GM21515 (cell line): ENCODE results near the gene GFRA3.
"Not testable (repeated sequence)": the region's sequence is repeated elsewhere in the genome, so short reads cannot be mapped to it uniquely, and the experiment has no call there.

Experiments
- ATAC-seq: cut with Tn5 transposase; IDR thresholded peaks from one replicate; pipeline ENCODE4 v1.9.1; 2021; ENCODE audit not compliant: unreplicated experiment

The GFRA3 gene

GRCh38 chr5:138247800-138248199 is 26.6 kb downstream of the GFRA3 start:
- not testable (repeated sequence) for ATAC-seq

GRCh38 chr5:138246822-138247221 is 27.6 kb downstream of the GFRA3 start:
- no peak for ATAC-seq

GRCh38 chr5:138246334-138246733 is 28.1 kb downstream of the GFRA3 start:
- ATAC-seq = no peak

- ATAC-seq = no peak
Observed at GRCh38 chr5:138245717-138246116, 28.7 kb downstream of the GFRA3 start.

- ATAC-seq = no peak
Observed at GRCh38 chr5:138243794-138244193, 30.6 kb downstream of the GFRA3 start.

GRCh38 chr5:138241688-138242571 is 32.5 kb downstream of the GFRA3 start:
- ATAC-seq = no peak

GRCh38 chr5:138240650-138241385 is 33.6 kb downstream of the GFRA3 start:
- ATAC-seq = no peak

GRCh38 chr5:138238034-138238433 is 36.4 kb downstream of the GFRA3 start:
- no peak for ATAC-seq

- no peak for ATAC-seq
Observed at GRCh38 chr5:138234651-138235050, 39.8 kb downstream of the GFRA3 start.

- no peak for ATAC-seq
Observed at GRCh38 chr5:138233280-138233679, 41.1 kb downstream of the GFRA3 start.

GRCh38 chr5:138230981-138231589 is 43.3 kb downstream of the GFRA3 start:
- ATAC-seq = no peak

- no peak for ATAC-seq
Observed at GRCh38 chr5:138230261-138230660, 44.2 kb downstream of the GFRA3 start.

- no peak for ATAC-seq
Observed at GRCh38 chr5:138229387-138229786, 45.0 kb downstream of the GFRA3 start.

- ATAC-seq = no peak
Observed at GRCh38 chr5:138226910-138227309, 47.5 kb downstream of the GFRA3 start.

GRCh38 chr5:138224712-138225111 is 49.7 kb downstream of the GFRA3 start:
- no peak for ATAC-seq

GRCh38 chr5:138223532-138223931 is 50.9 kb downstream of the GFRA3 start:
- no peak for ATAC-seq

- ATAC-seq = no peak
Observed at GRCh38 chr5:138216799-138217198, 57.6 kb downstream of the GFRA3 start.

GRCh38 chr5:138213161-138214029 is 61.0 kb downstream of the GFRA3 start, which contains the start of gene CDC23:
TSS of gene CDC23 (minus strand) at chr5:138213323. CDS start at chr5:138213312, 11 bp downstream.
- peak; percentile 94 for ATAC-seq

GRCh38 chr5:138212828-138213160 is 61.6 kb downstream of the GFRA3 start:
- peak; percentile 15 for ATAC-seq

- ATAC-seq = no peak
Observed at GRCh38 chr5:138210985-138211384, 63.4 kb downstream of the GFRA3 start.
